ENCODE data around the gene STATH.

DNA sequence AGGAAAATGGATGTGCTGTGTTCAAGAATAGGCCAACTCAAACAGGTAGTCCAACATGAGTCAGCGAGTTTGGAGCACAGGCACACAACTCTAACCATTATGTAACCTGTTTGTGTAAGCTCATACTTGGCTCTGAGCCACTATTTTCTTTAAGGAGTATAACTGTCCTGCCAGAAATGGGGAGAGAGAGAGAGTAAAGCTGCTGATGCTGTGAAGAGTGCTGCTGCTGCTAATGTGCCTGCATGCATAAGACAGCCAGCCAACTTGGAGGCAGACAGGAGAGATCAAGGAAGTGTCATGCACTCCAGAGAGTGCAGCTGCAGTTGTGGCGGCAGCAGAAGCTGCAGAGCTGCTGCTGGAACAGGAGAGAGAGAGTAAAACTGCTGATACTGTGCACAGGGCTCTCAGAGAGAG, 11.7 kb upstream of the STATH start:
- no peak for TF ChIP-seq CTCF (IDR thresholded peaks at IDR 0.05)
- no peak for TF ChIP-seq POLR2A (IDR thresholded peaks at IDR 0.05)
